GM10248 (cell line): ENCODE measurements around the gene CIAO3.
"Not testable (repeated sequence)": the region's sequence is repeated elsewhere in the genome, so short reads cannot be mapped to it uniquely, and the experiment has no call there.

Experiments
- CTCF ChIA-PET: fragments of 300-600 bp; sonication (Branson Sonifier 250); formaldehyde crosslinking; extraction: SDS; loops from one replicate; lab custom pipeline; 2021; ENCODE audit warnings: antibody characterized with exemption; lab: Yijun Ruan, JAX
- POLR2A ChIA-PET: fragments of 350-650 bp; sonication (Branson Sonifier 250); formaldehyde crosslinking; extraction: SDS; loops from one replicate; lab custom pipeline; 2020; ENCODE audit warnings: antibody characterized with exemption; lab: Yijun Ruan, JAX
- DNase-seq: peaks from one replicate; pipeline ENCODE4 v3.0.0; 2012; ENCODE audit errors: extremely low spot score
- TF ChIP-seq, protein P1 (sequence below): IDR thresholded peaks from 2 replicates; pipeline ENCODE4 v1.5.1; 2012; ENCODE audit warnings: mild to moderate bottlenecking, low read depth; ENCODE audit errors: extremely low read depth, missing control alignments, control extremely low read depth

CIAO3 gene

DNA sequence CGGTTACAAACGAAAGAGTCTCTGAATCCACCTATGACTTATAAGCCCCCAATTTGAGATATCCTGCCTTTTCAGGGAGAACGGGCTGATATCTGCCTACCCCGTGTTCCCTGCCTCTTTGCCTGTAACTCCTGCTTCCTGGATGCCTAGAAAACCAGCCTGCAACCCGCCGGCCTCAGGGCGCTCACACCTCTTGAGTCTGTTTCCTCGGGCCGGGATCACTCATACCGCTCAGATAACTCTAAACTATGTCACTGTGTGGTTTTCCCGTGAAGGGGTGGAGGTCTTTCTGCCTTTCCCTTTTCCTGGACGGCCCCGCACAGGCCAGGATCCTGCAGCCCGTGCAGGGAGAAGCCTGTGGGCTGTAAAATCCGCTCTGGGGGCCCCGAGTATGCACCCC lies 37.0 kb upstream of the CIAO3 start:
- ChIA-PET POLR2A (no interaction called here), CTCF (interaction anchor here (1.5 kb wide), 1 partner anchor 65 kb away, joined by 4 read pairs; no protein-coding TSS in a partner anchor)
- no peak for DNase-seq
- TF ChIP-seq, protein P1, sequence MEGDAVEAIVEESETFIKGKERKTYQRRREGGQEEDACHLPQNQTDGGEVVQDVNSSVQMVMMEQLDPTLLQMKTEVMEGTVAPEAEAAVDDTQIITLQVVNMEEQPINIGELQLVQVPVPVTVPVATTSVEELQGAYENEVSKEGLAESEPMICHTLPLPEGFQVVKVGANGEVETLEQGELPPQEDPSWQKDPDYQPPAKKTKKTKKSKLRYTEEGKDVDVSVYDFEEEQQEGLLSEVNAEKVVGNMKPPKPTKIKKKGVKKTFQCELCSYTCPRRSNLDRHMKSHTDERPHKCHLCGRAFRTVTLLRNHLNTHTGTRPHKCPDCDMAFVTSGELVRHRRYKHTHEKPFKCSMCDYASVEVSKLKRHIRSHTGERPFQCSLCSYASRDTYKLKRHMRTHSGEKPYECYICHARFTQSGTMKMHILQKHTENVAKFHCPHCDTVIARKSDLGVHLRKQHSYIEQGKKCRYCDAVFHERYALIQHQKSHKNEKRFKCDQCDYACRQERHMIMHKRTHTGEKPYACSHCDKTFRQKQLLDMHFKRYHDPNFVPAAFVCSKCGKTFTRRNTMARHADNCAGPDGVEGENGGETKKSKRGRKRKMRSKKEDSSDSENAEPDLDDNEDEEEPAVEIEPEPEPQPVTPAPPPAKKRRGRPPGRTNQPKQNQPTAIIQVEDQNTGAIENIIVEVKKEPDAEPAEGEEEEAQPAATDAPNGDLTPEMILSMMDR, result no peak

DNA sequence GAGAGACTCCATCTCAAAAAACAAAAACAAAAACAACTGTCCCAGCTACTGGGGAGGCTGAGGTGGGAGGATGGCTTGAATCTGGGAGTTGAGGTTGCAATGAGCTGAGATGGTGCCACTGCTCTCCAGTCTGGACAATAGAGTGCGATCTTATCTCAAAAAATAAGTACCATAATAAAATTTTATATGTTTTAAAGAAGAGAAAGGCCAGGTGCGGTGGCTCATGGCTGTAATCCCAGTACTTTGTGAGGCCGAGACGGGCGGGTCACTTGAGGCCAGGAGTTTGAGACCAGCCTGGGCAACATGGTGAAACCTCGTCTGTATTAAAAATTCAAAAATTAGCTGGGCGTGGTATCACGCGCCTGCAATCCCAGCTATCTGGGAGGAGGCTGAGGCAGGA lies 36.0 kb upstream of the CIAO3 start:
- CTCF ChIA-PET, result interaction anchor here (1.2 to 1.4 kb wide), 3 partner anchors 9 to 35 kb away, joined by 3 to 6 read pairs (median 4); no protein-coding TSS in a partner anchor
- DNase-seq, result no peak
- POLR2A ChIA-PET, result no interaction called here

DNA sequence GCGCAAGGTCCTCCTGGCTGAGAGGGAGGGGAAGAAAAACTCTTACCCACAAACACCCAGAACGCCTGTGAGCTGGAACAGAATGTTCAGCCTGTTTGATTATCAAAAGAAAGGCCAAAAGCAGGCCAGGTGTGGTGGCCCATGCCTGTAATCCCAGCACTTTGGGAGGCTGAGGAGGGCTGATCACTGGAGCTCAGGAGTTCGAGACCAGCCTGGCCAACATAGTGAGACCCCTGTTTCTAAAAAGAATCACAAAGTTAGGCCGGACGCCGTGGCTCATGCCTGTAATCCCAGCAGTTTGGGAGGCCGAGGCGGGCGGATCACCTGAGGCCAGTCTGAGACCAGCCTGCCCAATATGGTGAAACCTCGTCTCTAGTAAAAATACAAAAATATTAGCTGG lies 35.5 kb upstream of the CIAO3 start:
- DNase-seq, POLR2A ChIA-PET: not testable (repeated sequence)
- CTCF ChIA-PET, result interaction anchor here (1.2 to 1.4 kb wide), 3 partner anchors 9 to 35 kb away, joined by 3 to 6 read pairs (median 4); no protein-coding TSS in a partner anchor

More for the DNA sequence above, 36.0 kb upstream of the CIAO3 start:
- TF ChIP-seq, protein P1, result no peak

DNA sequence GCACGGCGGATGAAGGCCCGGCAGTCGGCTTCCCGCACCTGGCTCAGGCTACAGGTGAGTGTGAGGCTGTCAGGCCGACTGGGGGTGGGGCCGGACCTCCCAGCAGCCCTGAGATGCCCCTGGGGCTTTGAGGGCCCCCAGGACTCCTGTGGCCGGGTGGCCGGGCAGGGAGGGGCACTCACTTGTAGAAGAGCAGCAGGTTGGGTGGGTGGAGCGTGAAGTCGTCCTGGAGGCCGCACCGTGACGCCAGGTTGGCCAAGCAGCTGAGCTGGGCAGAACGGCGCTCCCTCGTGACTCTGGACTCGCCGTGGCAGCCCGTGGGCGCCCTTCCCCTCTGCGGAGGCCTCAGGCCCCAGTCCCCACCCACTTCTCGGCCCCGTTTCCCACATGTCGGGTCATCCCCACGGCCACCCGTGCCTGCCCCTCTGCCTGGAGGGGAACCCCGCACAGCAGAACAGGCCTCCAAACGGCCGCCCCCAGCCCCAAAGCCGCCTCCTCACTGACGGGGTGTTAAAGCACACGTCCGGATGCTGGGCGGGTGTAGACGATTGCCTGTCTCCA lies 34.5 kb upstream of the CIAO3 start:
- ChIA-PET POLR2A (no interaction called here), CTCF (no interaction called here)
- no peak for DNase-seq
- TF ChIP-seq, protein P1, result no peak

DNA sequence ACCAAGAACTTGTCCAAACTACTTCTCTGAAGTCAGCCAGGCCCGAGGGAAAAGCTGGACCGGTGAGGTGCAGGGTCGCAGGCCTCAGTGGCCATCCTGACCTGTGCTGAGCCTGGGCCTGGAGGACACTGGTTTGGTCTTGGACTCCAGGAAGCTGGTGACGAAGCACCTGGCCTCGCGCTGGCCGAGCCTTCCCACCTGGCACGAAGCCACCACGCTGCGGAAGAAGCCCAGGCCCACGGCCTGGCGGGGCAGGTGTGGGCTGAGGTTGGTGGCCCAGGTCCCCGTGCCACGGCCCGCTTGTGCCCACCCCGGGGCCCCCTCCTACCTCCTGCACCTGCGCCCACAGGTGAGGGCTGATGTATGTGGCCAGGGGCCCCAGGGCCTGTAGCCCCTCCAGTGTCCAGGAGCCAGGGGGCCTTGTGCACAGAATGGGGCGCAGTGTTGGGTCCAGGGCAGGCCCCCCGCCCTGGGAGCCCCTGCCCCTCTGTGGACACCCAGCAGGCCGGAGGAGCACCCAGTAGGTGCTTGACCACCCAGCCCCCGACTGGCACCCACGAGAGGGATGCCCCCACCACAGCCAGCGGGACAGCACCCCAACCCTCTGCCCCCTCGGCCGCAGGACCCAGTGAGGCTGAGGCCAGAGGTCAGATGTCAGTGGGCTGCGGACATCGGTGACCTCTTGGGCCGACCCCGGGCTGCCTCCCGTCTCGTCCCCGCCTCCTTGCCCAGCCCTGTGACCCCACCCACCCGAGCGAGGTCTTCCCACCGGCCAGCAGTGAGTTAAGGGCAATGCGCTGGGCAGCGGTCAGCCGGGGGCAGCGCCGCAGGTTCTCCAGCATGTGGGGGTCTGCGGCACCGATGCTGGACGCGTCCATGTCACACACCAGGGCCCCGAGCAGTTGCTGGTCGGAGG lies 33.5 kb upstream of the CIAO3 start:
- ChIA-PET POLR2A (interaction anchor here (0.6 kb wide), 1 partner anchor 1368 kb away, joined by 3 read pairs; no protein-coding TSS in a partner anchor), CTCF (no interaction called here)
- TF ChIP-seq, protein P1, result no peak
- no peak for DNase-seq

DNA sequence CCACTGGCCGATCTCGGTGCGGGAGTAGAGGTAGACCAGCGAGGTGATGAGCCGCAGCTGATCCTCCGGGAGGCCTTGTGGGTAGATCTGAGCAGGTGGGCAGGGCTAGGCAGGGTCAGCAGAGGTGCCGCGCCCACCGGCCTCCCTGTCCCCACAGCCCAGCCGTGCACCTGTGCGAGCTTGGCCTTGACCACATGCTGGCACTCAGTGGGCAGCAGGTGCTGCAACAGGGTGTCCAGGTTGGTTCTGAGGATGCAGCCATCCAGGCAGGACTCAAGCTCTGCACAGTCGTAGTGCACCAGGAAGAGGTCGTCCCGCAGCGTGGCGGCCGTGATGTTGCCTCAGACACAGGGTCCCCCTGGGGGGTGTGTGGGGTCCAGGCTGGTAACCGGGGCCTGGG lies 32.2 kb upstream of the CIAO3 start:
- ChIA-PET CTCF (interaction anchor here (1.7 kb wide), 1 partner anchor 12 kb away, joined by 6 read pairs; no protein-coding TSS in a partner anchor), POLR2A (interaction anchor here (0.7 kb wide), 1 partner anchor 12 kb away, joined by 13 read pairs; the partner anchor contains the start of gene MSLN)
- no peak for DNase-seq
- TF ChIP-seq, protein P1, result no peak
